SK-N-SH (cell line): ENCODE data around the gene STIM2. TPM values are rescaled to one million over a fixed set of nuclear protein-coding genes. Genes with fewer than 3 reads are reported as not detected.

Experiments used
- CTCF ChIA-PET: fragments of 300-600, 350-600 bp; formaldehyde crosslinking; extraction: SDS; loops from one replicate; lab custom pipeline; 2021; lab: Yijun Ruan, JAX
- POLR2A ChIA-PET: fragments of 350-600 bp; sonication (Branson Sonifier 250); formaldehyde crosslinking; extraction: SDS; loops from one replicate; lab custom pipeline; 2020; ENCODE audit warnings: antibody characterized with exemption, inconsistent platforms; lab: Yijun Ruan, JAX
- DNase-seq: peaks from one replicate; pipeline ENCODE4 v3.0.0; 2012
- H2AFZ ChIP-seq: fragments of 200-600 bp; sonication (generic); 2 replicates; pipeline ENCODE4 v1.8.1; 2016; ENCODE audit warnings: antibody characterized with exemption, mild to moderate bottlenecking, low read depth
- H3F3A ChIP-seq: fragments of 200-600 bp; sonication (generic); replicated peaks from 2 replicates; pipeline ENCODE3; 2016; ENCODE audit warnings: antibody characterized with exemption, mild to moderate bottlenecking; ENCODE audit not compliant: insufficient read depth
- H3K27ac ChIP-seq, 2 experiments: fragments of 200-500 bp in 1 of 2; fragments of 200-600 bp in 1 of 2; sonication (Bioruptor generic) in 1 of 2; sonication (generic), shearing (Covaris generic) in 1 of 2; 2 replicates each; pipeline versions ENCODE4 v1.5.1 to v1.6.1; 2014 to 2016; ENCODE audit warnings: low read depth in 2 of 2, inconsistent platforms in 1 of 2, low read length in 1 of 2, mild to moderate bottlenecking in 1 of 2, mixed read lengths in 1 of 2
- H3K27me3 ChIP-seq: fragments of 200-600 bp; sonication (generic), shearing (Covaris generic); 2 replicates; pipeline ENCODE4 v1.6.1; 2016; ENCODE audit warnings: mixed run types; ENCODE audit not compliant: insufficient read depth
- H3K36me3 ChIP-seq, 2 experiments: fragments of 200-500 bp in 1 of 2; fragments of 200-600 bp in 1 of 2; sonication (Bioruptor generic) in 1 of 2; sonication (generic) in 1 of 2; replicated peaks in 1 of 2; 2 replicates each; pipeline versions ENCODE3 to v1.5.1; 2014 to 2016; ENCODE audit warnings: low read length in 1 of 2, mild to moderate bottlenecking in 1 of 2; ENCODE audit not compliant: insufficient read depth in 2 of 2, control insufficient read depth in 1 of 2
- H3K4me1 ChIP-seq, 2 experiments: fragments of 200-500 bp in 1 of 2; fragments of 200-600 bp in 1 of 2; sonication (Bioruptor generic) in 1 of 2; sonication (generic), shearing (Covaris generic) in 1 of 2; 2 replicates each; pipeline versions ENCODE4 v1.5.1 to v1.6.1; 2014 to 2016; ENCODE audit warnings: low read depth in 1 of 2, low read length in 1 of 2, mixed run types in 1 of 2; ENCODE audit not compliant: insufficient read depth in 2 of 2, control insufficient read depth in 1 of 2
- H3K4me2 ChIP-seq: fragments of 200-600 bp; sonication (generic), shearing (Covaris generic); 2 replicates; pipeline ENCODE4 v1.6.1; 2017; ENCODE audit warnings: mixed run types
- H3K4me3 ChIP-seq, 2 experiments: fragments of 200-500 bp in 1 of 2; fragments of 200-600 bp in 1 of 2; sonication (Bioruptor generic) in 1 of 2; sonication (generic), shearing (Covaris generic) in 1 of 2; 2 replicates each; pipeline versions ENCODE4 v1.5.1 to v1.8.1; 2014 to 2016; ENCODE audit warnings: low read depth in 2 of 2, inconsistent platforms in 1 of 2, low read length in 1 of 2, mild to moderate bottlenecking in 1 of 2, mixed read lengths in 1 of 2, moderate library complexity in 1 of 2
- H3K79me2 ChIP-seq: fragments of 200-600 bp; sonication (generic); 2 replicates; pipeline ENCODE4 v1.8.1; 2017; ENCODE audit warnings: mild to moderate bottlenecking; ENCODE audit not compliant: insufficient read depth
- H3K9ac ChIP-seq: fragments of 200-600 bp; sonication (generic); 2 replicates; pipeline ENCODE4 v1.6.1; 2017; ENCODE audit warnings: mixed run types
- H3K9me2 ChIP-seq: fragments of 200-600 bp; sonication (generic); 2 replicates; pipeline ENCODE4 v1.6.1; 2017; ENCODE audit warnings: mixed run types
- H3K9me3 ChIP-seq: fragments of 200-600 bp; sonication (generic); 2 replicates; pipeline ENCODE4 v1.6.1; 2017; ENCODE audit warnings: mixed run types, mild to moderate bottlenecking, moderate library complexity
- H4K20me1 ChIP-seq: fragments of 200-600 bp; sonication (generic); 2 replicates; pipeline ENCODE4 v1.6.1; 2017; ENCODE audit warnings: mild to moderate bottlenecking, mixed run types; ENCODE audit not compliant: insufficient read depth
- CHD2 ChIP-seq: fragments of 150-350 bp; IDR thresholded peaks from 2 replicates; pipeline ENCODE4 v1.6.1; 2018; ENCODE audit warnings: low read length; ENCODE audit not compliant: partially characterized antibody
- ELF1 ChIP-seq: IDR thresholded peaks from 2 replicates; pipeline ENCODE4 v1.4.0; 2012
- FOSL2 ChIP-seq: IDR thresholded peaks from 2 replicates; pipeline ENCODE4 v1.4.0; 2012; ENCODE audit warnings: low read depth, mild to moderate bottlenecking, moderate library complexity, borderline replicate concordance
- FOXJ3 ChIP-seq: sonication (generic); formaldehyde crosslinking; IDR thresholded peaks from 2 replicates; pipeline ENCODE4 v1.5.1; 2020; ENCODE audit warnings: mild to moderate bottlenecking, missing genetic modification reagents
- FOXM1 ChIP-seq: IDR thresholded peaks from 2 replicates; pipeline ENCODE4 v1.4.0; 2012; ENCODE audit warnings: low read depth, mild to moderate bottlenecking
- GABPA ChIP-seq: IDR thresholded peaks from 2 replicates; pipeline ENCODE4 v1.4.0; 2012; ENCODE audit warnings: low read depth, mild to moderate bottlenecking
- MXI1 ChIP-seq: IDR thresholded peaks from 2 replicates; pipeline ENCODE4 v1.6.1; 2012; ENCODE audit warnings: mild to moderate bottlenecking, low read depth, low read length, improper control_type of control experiment
- NRF1 ChIP-seq: IDR thresholded peaks from 2 replicates; pipeline ENCODE4 v1.6.1; 2012; ENCODE audit warnings: low read depth, mild to moderate bottlenecking, low read length
- POLR2AphosphoS5 ChIP-seq: IDR thresholded peaks from 2 replicates; pipeline ENCODE4 v1.6.1; 2012; ENCODE audit warnings: low read depth, low read length
- RAD21 ChIP-seq: IDR thresholded peaks from 2 replicates; pipeline ENCODE4 v1.6.1; 2012; ENCODE audit warnings: mild to moderate bottlenecking, low read length
- RCOR1 ChIP-seq: fragments of 150-350 bp; IDR thresholded peaks from 2 replicates; pipeline ENCODE4 v1.6.1; 2017; ENCODE audit warnings: antibody characterized with exemption, low read length
- RXRA ChIP-seq: IDR thresholded peaks from 2 replicates; pipeline ENCODE4 v1.4.0; 2012; ENCODE audit warnings: low read depth, mild to moderate bottlenecking, borderline replicate concordance
- TAF1 ChIP-seq: IDR thresholded peaks from 2 replicates; pipeline ENCODE4 v1.6.1; 2012; ENCODE audit warnings: low read depth, mild to moderate bottlenecking, low read length, moderate library complexity, borderline replicate concordance
- TEAD4 ChIP-seq: IDR thresholded peaks from 2 replicates; pipeline ENCODE4 v1.4.0; 2012; ENCODE audit warnings: mild to moderate bottlenecking, borderline replicate concordance; ENCODE audit not compliant: insufficient read depth
- USF1 ChIP-seq: IDR thresholded peaks from 2 replicates; pipeline ENCODE4 v1.4.0; 2012; ENCODE audit warnings: low read depth, borderline replicate concordance
- WGBS: methylation state at CpG from one replicate; pipeline ENCODE4 v1.1.6; 2017; ENCODE audit warnings: low lambda C conversion rate; 5-methylcytosine and 5-hydroxymethylcytosine counted together
- polyA plus RNA-seq, 3 experiments: library from polyadenylated mRNA; depleted of rRNA; stranded (reverse); fragments of >200 nt; gene quantifications; 2 replicates each; pipeline ENCODE4 v1.2.3, GENCODE V29; 2012
- TF ChIP-seq, protein P1 (sequence below): IDR thresholded peaks from 2 replicates; pipeline ENCODE4; 2012
- TF ChIP-seq, protein P2 (sequence below): IDR thresholded peaks from 2 replicates; pipeline ENCODE4 v1.4.0; 2012; ENCODE audit warnings: low read depth

Gene STIM2
- polyA plus RNA-seq, 1 of the 3 experiments (the other 2 are of a cell fraction): 14.7 TPM

DNA sequence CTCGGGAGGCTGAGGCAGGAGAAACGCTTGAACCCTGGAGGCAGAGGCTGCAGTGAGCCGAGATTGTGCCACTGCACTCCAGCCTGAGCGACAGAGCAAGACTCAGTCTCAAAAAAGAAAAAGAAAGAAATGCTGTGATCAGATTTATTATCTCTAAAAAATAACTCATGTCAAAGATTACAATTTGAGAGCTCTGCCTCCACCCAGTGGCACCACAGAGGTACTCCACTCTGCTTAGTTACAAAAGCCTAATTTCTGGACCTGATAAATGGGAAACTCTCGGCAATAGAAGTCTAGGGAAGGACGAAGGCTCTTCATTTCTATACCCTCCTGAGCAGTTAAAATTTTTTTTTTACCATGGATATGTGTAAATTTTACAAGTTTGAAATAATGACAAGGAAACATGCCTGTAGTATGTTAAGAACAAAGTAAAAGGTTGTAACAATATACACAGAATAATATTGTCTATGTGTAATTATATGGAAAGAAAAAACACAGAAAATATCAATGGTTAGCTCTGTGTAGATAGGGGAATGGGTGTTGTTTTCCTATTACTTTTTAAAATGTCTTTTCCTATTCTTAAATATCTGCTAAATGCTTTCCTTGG, 149.8 kb downstream of the STIM2 start (continued):
- no peak for TF ChIP-seq NRF1

GRCh38 chr4:27011401-27011800, 150.8 kb downstream of the STIM2 start:
- ChIA-PET POLR2A (no interaction called here), CTCF (no interaction called here)

DNA sequence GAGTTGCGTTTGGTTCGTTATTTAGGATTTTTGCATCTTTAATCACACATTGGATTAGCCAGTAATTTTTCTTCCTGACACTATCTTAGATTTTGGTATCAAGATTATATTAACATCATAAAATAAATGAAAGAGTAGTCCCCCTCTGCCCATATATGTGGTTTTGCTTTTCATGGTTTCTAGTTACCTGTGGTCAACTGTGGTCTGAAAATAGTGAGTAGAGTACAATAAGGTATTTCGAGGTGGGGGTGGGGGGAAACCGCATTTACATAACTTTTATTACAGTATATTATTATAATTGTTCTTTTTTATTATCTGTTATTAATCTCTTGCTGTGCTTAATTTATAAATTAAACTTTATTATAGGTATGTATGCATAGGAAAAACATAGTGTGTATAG, 152.4 kb downstream of the STIM2 start:
- peaks cover 0 to 7% of the 10 kb centered on the region in 2 experiments; a peak in 2 of 4 replicates for H3K4me1 ChIP-seq
- H3K36me3 ChIP-seq: peaks cover 8 to 14% of the 10 kb centered on the region in 2 experiments
- H3K27ac ChIP-seq: no peak overlapping the region
- no peak overlapping the region for H3K4me3 ChIP-seq
- no peak for DNase-seq
- H3F3A ChIP-seq: peaks cover 4% of the 10 kb centered on the region
- H3K27me3 ChIP-seq: no peaks in the 10 kb centered on the region
- no peaks in the 10 kb centered on the region for H3K79me2 ChIP-seq
- 96% methylated on average over 4 of the region's 4 CpGs for WGBS
- no peaks in the 10 kb centered on the region for H4K20me1 ChIP-seq
- H3K9ac ChIP-seq: no peak overlapping the region
- H2AFZ ChIP-seq: no peak overlapping the region
- H3K4me2 ChIP-seq: no peak overlapping the region
- CTCF ChIA-PET: no interaction called here
- TF ChIP-seq RCOR1: no peak
- no peak for TF ChIP-seq ELF1
- no peak for TF ChIP-seq NRF1
- no peak for TF ChIP-seq USF1
- TF ChIP-seq GABPA: no peak
- no peak for TF ChIP-seq TAF1
- TF ChIP-seq RXRA: no peak
- no peak for TF ChIP-seq FOXM1
- TF ChIP-seq FOXJ3: no peak
- no peaks in the 10 kb centered on the region for H3K9me3 ChIP-seq
- H3K9me2 ChIP-seq: no peaks in the 10 kb centered on the region
- POLR2A ChIA-PET: no interaction called here

More at GRCh38 chr4:27011401-27011800, 150.8 kb downstream of the STIM2 start:
- Histone ChIP-seq H3F3A (peaks cover 15% of the 10 kb centered on the region), H3K9me2 (no peaks in the 10 kb centered on the region), H3K79me2 (no peaks in the 10 kb centered on the region), H3K9ac (no peak overlapping the region), H3K4me3 (no peak overlapping the region), H3K27me3 (no peaks in the 10 kb centered on the region), H3K9me3 (no peaks in the 10 kb centered on the region), H3K4me2 (no peak overlapping the region), H3K4me1 (peaks cover 0 to 23% of the 10 kb centered on the region in 2 experiments; a peak in 3 of 4 replicates), H3K36me3 (peaks cover 8 to 14% of the 10 kb centered on the region in 2 experiments), H3K27ac (no peak overlapping the region), H4K20me1 (no peaks in the 10 kb centered on the region), H2AFZ (no peak overlapping the region)
- WGBS: 94% methylated on average over 3 of the region's 3 CpGs
- no peak for DNase-seq
- TF ChIP-seq, protein P1, sequence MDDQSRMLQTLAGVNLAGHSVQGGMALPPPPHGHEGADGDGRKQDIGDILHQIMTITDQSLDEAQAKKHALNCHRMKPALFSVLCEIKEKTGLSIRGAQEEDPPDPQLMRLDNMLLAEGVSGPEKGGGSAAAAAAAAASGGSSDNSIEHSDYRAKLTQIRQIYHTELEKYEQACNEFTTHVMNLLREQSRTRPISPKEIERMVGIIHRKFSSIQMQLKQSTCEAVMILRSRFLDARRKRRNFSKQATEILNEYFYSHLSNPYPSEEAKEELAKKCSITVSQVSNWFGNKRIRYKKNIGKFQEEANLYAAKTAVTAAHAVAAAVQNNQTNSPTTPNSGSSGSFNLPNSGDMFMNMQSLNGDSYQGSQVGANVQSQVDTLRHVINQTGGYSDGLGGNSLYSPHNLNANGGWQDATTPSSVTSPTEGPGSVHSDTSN: no peak
- TF ChIP-seq FOSL2 (no peak), POLR2AphosphoS5 (no peak), CHD2 (no peak), FOXM1 (no peak), ELF1 (no peak), RAD21 (no peak), MXI1 (no peak), TEAD4 (no peak)
- TF ChIP-seq, protein P2, sequence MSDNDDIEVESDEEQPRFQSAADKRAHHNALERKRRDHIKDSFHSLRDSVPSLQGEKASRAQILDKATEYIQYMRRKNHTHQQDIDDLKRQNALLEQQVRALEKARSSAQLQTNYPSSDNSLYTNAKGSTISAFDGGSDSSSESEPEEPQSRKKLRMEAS: no peak
